WERI-Rb-1 (cell line): ENCODE results near the gene SLC26A8.
"Not testable (repeated sequence)": the region's sequence is repeated elsewhere in the genome, so short reads cannot be mapped to it uniquely, and the experiment has no call there.

Experiments used
- DNase-seq: peaks from one replicate; pipeline ENCODE4 v3.0.0-alpha.2; 2020
- H3K27ac ChIP-seq: fragments of 250-450 bp; sonication (Bioruptor Pico); 2 replicates; pipeline ENCODE4 v1.5.1; 2020; ENCODE audit warnings: mild to moderate bottlenecking, moderate library complexity
- H3K27me3 ChIP-seq: fragments of 250-450 bp; sonication (Bioruptor Pico); 2 replicates; pipeline ENCODE4 v1.5.1; 2021; ENCODE audit warnings: mild to moderate bottlenecking, low read depth, moderate library complexity; ENCODE audit not compliant: insufficient read depth, severe bottlenecking
- H3K36me3 ChIP-seq: fragments of 250-450 bp; sonication (Bioruptor Pico); 2 replicates; pipeline ENCODE4 v1.5.1; 2020; ENCODE audit warnings: mild to moderate bottlenecking, moderate library complexity
- H3K4me3 ChIP-seq: 2 replicates; pipeline ENCODE4 v1.5.1; 2011; ENCODE audit warnings: low read depth, mild to moderate bottlenecking, control low read depth, low read length
- H3K9me3 ChIP-seq: fragments of 250-450 bp; sonication (Bioruptor Pico); 2 replicates; pipeline ENCODE4 v1.5.1; 2021; ENCODE audit warnings: mild to moderate bottlenecking, moderate library complexity; ENCODE audit not compliant: severe bottlenecking
- TF ChIP-seq, protein P1 (sequence below): IDR thresholded peaks from 2 replicates; pipeline ENCODE4 v1.5.1; 2011; ENCODE audit warnings: low read depth, mild to moderate bottlenecking, control low read depth, inconsistent platforms, low read length

SLC26A8 gene

DNA sequence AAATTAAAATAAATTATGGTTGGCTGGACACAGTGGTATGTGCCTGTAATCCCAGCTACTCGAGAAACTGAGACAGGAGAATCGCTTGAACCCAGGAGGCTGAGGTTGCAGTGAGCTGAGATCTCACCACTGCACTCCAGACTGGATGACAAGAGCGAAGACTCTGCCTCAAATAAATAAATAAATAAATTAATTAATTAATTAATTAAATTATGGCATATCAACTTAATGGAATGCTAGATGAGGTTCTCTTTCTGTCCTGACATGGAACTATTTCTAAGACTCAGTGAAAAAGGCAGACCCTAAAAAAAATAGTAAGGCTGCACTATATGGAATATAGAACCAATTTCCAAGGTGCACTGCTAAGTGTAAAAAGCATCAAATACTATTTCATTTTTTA lies 108.4 kb downstream of the SLC26A8 start:
- Histone ChIP-seq H3K9me3 (peaks cover 5% of the 10 kb centered on the region), H3K4me3 (no peak overlapping the region), H3K27ac (no peak overlapping the region), H3K36me3 (peaks cover 85% of the 10 kb centered on the region), H3K27me3 (no peaks in the 10 kb centered on the region)
- TF ChIP-seq, protein P1, sequence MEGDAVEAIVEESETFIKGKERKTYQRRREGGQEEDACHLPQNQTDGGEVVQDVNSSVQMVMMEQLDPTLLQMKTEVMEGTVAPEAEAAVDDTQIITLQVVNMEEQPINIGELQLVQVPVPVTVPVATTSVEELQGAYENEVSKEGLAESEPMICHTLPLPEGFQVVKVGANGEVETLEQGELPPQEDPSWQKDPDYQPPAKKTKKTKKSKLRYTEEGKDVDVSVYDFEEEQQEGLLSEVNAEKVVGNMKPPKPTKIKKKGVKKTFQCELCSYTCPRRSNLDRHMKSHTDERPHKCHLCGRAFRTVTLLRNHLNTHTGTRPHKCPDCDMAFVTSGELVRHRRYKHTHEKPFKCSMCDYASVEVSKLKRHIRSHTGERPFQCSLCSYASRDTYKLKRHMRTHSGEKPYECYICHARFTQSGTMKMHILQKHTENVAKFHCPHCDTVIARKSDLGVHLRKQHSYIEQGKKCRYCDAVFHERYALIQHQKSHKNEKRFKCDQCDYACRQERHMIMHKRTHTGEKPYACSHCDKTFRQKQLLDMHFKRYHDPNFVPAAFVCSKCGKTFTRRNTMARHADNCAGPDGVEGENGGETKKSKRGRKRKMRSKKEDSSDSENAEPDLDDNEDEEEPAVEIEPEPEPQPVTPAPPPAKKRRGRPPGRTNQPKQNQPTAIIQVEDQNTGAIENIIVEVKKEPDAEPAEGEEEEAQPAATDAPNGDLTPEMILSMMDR, result no peak
- no peak for DNase-seq

DNA sequence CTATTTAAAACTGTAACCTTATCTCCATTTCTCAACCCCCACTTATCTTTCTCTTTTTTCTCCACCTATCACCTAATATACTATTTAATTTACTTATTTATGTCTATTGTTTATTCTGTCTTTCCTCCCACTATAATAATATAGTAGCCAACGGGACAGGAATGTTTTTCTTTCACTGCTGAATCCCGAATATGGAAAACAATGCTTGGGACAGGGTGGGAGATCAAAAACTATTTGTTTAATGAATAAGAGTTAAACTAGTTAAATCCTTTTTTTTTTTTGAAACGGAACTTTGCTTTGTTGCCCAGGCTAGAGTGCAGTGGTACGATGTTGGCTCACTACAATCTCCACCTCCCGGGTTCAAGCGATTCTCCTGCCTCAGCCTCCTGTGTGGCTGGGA lies 109.9 kb downstream of the SLC26A8 start:
- no peak overlapping the region for H3K27ac ChIP-seq
- TF ChIP-seq, protein P1, result no peak
- H3K4me3 ChIP-seq, result no peak overlapping the region
- H3K27me3 ChIP-seq, result no peaks in the 10 kb centered on the region
- DNase-seq, result no peak
- peaks cover 20% of the 10 kb centered on the region for H3K9me3 ChIP-seq
- peaks cover 92% of the 10 kb centered on the region for H3K36me3 ChIP-seq

DNA sequence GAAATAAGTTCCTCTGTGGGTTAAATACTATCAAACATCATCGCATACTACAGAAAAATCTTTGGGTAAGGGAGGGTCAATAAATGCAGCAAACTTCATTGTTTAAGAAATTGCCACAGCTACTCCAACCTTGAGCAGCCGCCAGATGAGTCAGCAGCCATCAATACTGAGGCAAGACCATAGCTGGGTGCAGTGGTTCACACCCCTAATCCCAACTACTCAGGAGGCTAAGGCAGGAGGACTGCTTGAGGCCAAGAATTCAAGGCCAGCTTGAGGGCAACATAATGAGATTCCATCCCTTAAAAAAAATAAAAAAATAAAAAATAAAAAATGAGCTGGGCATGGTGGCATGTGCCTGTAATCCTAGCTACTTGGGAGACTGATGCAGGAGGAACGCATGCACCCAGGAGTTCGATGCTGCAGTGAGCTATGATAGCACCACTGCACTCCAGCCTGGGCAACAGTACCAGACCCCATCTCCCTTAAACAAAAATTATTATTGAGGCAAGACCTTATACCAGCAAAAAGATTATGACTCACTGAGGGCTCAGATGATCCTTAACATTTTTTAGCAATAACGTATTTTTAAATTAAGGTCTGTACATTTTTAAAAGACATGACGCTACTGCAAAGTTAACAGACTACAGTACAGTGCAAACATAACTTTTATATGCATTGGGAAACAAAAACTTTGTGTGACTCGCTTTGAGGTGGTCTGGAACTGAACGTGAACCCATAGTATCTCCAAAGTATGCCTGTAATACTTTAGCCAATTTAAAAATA lies 112.4 kb downstream of the SLC26A8 start:
- Histone ChIP-seq H3K27me3 (no peaks in the 10 kb centered on the region), H3K4me3 (no peak overlapping the region), H3K36me3 (peaks cover 93% of the 10 kb centered on the region), H3K27ac (no peak overlapping the region), H3K9me3 (peaks cover 30% of the 10 kb centered on the region)
- DNase-seq, result no peak
- TF ChIP-seq, protein P1, result no peak

DNA sequence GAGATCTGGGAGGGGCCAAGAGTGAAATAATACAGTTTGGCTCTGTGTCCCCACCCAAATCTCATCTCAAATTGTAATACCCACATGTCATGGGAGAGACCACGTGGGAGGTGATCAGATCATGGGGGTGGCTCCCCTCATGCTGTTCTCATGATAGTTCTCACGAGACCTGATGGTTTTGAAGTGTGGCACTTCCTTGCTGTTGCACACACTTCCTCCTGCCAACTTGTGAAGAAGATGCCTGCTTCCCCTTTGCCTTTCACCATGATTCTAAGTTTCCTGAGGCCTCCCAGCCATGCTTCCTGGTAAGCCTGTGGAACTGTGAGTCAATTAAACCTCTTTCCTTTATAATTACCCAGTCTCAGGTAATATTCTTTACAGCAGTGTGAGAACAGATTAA lies 114.9 kb downstream of the SLC26A8 start:
- peaks cover 30% of the 10 kb centered on the region for H3K9me3 ChIP-seq
- peaks cover 78% of the 10 kb centered on the region for H3K36me3 ChIP-seq
- not testable (repeated sequence) for H3K27me3 ChIP-seq, H3K27ac ChIP-seq, H3K4me3 ChIP-seq, DNase-seq

DNA sequence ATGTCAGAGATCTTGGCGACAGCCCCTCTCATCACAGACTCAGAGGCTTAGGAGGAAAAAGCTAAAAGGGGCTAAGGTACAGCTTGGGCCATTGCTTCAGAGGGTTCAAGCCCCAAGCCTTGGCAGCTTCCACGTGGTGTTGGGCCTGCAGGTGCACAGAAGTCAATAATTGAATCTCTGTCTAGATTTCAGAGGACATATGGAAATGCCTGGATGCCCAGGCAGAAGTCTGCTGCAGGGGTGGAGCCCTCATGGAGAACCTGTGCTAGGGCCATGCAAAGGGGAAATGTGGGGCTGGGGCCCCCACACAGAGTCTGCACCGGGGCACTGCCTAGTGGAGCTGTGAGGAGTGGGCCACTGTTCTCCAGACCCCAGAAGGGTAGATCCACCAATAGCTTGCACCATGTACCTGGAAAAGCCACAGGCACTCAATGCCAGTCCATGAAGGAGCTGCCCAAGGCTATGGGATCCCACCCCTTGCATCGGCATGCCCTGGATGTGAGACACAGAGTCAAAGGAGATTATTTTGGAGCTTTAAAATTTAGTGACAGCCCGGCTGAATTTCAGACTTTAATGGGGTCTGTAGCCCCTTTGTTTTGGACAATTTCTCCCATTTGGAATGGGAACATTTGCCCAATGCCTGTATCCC lies 115.6 kb downstream of the SLC26A8 start:
- H3K27me3 ChIP-seq, DNase-seq, H3K4me3 ChIP-seq, H3K27ac ChIP-seq: not testable (repeated sequence)
- Histone ChIP-seq H3K9me3 (peaks cover 30% of the 10 kb centered on the region), H3K36me3 (peaks cover 78% of the 10 kb centered on the region)

DNA sequence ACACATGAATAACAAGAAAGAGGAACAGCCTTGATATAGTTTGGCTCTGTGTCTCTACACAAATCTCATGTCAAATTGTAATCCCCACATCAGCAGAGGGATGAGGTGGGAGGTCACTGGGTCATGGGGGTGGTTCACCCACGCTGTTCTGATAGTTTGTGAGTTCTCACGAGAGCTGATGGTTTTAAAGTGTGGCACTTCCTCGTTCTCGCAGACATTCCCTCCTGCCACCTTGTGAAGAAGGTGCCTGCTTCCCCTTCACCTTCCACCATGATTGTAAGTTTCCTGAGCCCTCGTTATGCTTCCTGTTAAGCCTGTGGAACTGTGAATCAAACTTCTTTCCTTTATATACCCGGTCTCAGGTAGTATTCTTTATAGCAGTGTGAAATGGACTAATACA lies 116.7 kb downstream of the SLC26A8 start:
- H3K27me3 ChIP-seq, result no peaks in the 10 kb centered on the region
- no peak for DNase-seq
- peaks cover 79% of the 10 kb centered on the region for H3K36me3 ChIP-seq
- TF ChIP-seq, protein P1, result no peak
- no peak overlapping the region for H3K4me3 ChIP-seq
- H3K27ac ChIP-seq, result no peak overlapping the region
- peaks cover 30% of the 10 kb centered on the region for H3K9me3 ChIP-seq
